Measurements from ENCODE around the gene SORCS1.

- TF ChIP-seq CTCF (IDR thresholded peaks at IDR 0.05) (no peak), POLR2A (IDR thresholded peaks at IDR 0.05) (no peak)
Observed at GRCh38 chr10:107031931-107032699, 132.4 kb downstream of the SORCS1 start.
